Left ventricle myocardium superior (tissue), 1 donor: ENCODE measurements around the gene GCNA. TPM values are rescaled to one million over a fixed set of nuclear protein-coding genes. Genes with fewer than 3 reads are reported as not detected.

Experiments
- total RNA-seq: library from RNA; stranded (reverse); fragmentation: NEBNext Ultra II Directional; extraction: Animal tissue kit (Norgen Biotek cat#: 25700); gene quantifications from one replicate; pipeline ENCODE4 v1.2.1, GENCODE V29; 2021
- donor health status: DM: no; HTN: yes; CAD: no; lungs with severe emphysema.

Gene GCNA
- total RNA-seq, 1 donor from 2014 or later: 1.5 TPM

Other genes starting within 250 kb of the GCNA start
- gene TAF1, start 212.1 kb upstream of the GCNA start, total RNA-seq: 15.8 TPM
- gene OGT, start 45.3 kb upstream of the GCNA start, total RNA-seq: 96.4 TPM
- gene CXCR3, start 40.1 kb downstream of the GCNA start, total RNA-seq: 0.20 TPM
- not detected for gene CXorf49, start 139.8 kb downstream of the GCNA start, total RNA-seq
- not detected for gene CXorf49B, start 184.9 kb downstream of the GCNA start, total RNA-seq